ENCODE results near the gene BCL2L11. TPM values are rescaled to one million over a fixed set of nuclear protein-coding genes. Genes with fewer than 3 reads are reported as not detected.

Gene BCL2L11
- total and polyA plus RNA-seq, 10 of the 15 experiments (the other 5 are each of a cell fraction or from before 2014, with no cell fraction given), result 0.29 to 10.1 (median 1.1) TPM

GRCh38 chr2:111169924-111170323 is 49.2 kb downstream of the BCL2L11 start:
- peaks cover 0 to 3% of the 10 kb centered on the region in 2 experiments; a peak in 1 of 4 replicates for H3K27me3 ChIP-seq (replicated peaks in 1 of 2; ENCODE audit: control insufficient read depth in 2 of 2, insufficient read depth in 2 of 2, low read length in 1 of 2)
- in situ Hi-C loops (cut with MboI) (no loop called here), intact Hi-C loops (cut with micrococcal nuclease; ENCODE audit: unreplicated experiment) (no loop called here)
- FAIRE-seq (no peak), DNase-seq (ENCODE audit: low read depth, low spot score) (no peak), ATAC-seq (no peak)
- no peak overlapping the region for H3K27ac ChIP-seq (ENCODE audit: control insufficient read depth, insufficient read depth)
- H3K4me3 ChIP-seq, result no peak overlapping the region
- BruUV-seq (replicated peaks), result no TSS peak
- TF ChIP-seq, protein P1, sequence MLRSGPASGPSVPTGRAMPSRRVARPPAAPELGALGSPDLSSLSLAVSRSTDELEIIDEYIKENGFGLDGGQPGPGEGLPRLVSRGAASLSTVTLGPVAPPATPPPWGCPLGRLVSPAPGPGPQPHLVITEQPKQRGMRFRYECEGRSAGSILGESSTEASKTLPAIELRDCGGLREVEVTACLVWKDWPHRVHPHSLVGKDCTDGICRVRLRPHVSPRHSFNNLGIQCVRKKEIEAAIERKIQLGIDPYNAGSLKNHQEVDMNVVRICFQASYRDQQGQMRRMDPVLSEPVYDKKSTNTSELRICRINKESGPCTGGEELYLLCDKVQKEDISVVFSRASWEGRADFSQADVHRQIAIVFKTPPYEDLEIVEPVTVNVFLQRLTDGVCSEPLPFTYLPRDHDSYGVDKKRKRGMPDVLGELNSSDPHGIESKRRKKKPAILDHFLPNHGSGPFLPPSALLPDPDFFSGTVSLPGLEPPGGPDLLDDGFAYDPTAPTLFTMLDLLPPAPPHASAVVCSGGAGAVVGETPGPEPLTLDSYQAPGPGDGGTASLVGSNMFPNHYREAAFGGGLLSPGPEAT (IDR thresholded peaks at IDR 0.05; ENCODE audit: low read depth), result no peak
- TF ChIP-seq SMAD5 (IDR thresholded peaks at IDR 0.05; ENCODE audit: low read depth) (no peak), FOXK2 (IDR thresholded peaks at IDR 0.05) (no peak), IKZF1 (conservative IDR thresholded peaks at IDR 0.05) (no peak), CHD2 (IDR thresholded peaks at IDR 0.05; ENCODE audit: borderline replicate concordance, low read depth, low read length) (no peak), IRF4 (IDR thresholded peaks at IDR 0.05; ENCODE audit: low read depth, low read length) (no peak), NFYA (IDR thresholded peaks at IDR 0.05; ENCODE audit: borderline replicate concordance, low read depth, low read length) (no peak), PML (IDR thresholded peaks at IDR 0.05; ENCODE audit: low read length) (no peak), SIX5 (IDR thresholded peaks at IDR 0.05; ENCODE audit: low read depth, low read length, severe bottlenecking) (no peak), PAX5 (IDR thresholded peaks at IDR 0.05; ENCODE audit: borderline replicate concordance, low read depth, low read length) (no peak), CEBPB (IDR thresholded peaks at IDR 0.05; ENCODE audit: borderline replicate concordance in 1 of 2, low read depth in 2 of 2, low read length in 2 of 2) (no peak), SP1 (IDR thresholded peaks at IDR 0.05; ENCODE audit: low read depth, low read length) (no peak), WRNIP1 (IDR thresholded peaks at IDR 0.05; ENCODE audit: borderline replicate concordance, low read depth, low read length) (no peak), NFIC (IDR thresholded peaks at IDR 0.05; ENCODE audit: low read depth, low read length) (no peak)
- TF ChIP-seq, protein P2, sequence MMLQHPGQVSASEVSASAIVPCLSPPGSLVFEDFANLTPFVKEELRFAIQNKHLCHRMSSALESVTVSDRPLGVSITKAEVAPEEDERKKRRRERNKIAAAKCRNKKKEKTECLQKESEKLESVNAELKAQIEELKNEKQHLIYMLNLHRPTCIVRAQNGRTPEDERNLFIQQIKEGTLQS (IDR thresholded peaks at IDR 0.05; ENCODE audit: borderline replicate concordance, extremely low read depth, low read depth, low read length), result no peak
- ChIA-PET POLR2A (interaction anchor here (0.5 to 3.7 kb wide), 3 partner anchors 10 to 25 kb away, joined by 3 to 21 read pairs (median 20); no protein-coding TSS in a partner anchor), SMC1A (ENCODE audit: uncharacterized antibody, unreplicated experiment) (interaction anchor here (0.8 to 4.4 kb wide), 12 partner anchors 9 to 59 kb away, joined by 3 to 137 read pairs (median 18); no protein-coding TSS in a partner anchor), CTCF (interaction anchor here (1.8 to 3.7 kb wide), 4 partner anchors 12 to 56 kb away, joined by 4 to 28 read pairs (median 16); no protein-coding TSS in a partner anchor), RAD21 (ENCODE audit: unreplicated experiment) (interaction anchor here (1.2 to 4.0 kb wide), 10 partner anchors 9 to 112 kb away, joined by 4 to 107 read pairs (median 14); partner anchors contain the start of gene BCL2L11)
- no peak overlapping the region for H3K9ac ChIP-seq (ENCODE audit: control insufficient read depth, insufficient read depth, low read length)
- H4K20me1 ChIP-seq (ENCODE audit: control insufficient read depth, insufficient read depth), result no peaks in the 10 kb centered on the region
- H2AFZ ChIP-seq (ENCODE audit: control insufficient read depth, low read depth, low read length), result no peak overlapping the region
- WGBS (ENCODE audit: insufficient coverage, insufficient replicate concordance, low lambda C conversion rate, missing lambda C conversion rate), result 74% methylated on average over 3 of the region's 3 CpGs
- H3K79me2 ChIP-seq (ENCODE audit: control insufficient read depth, insufficient read depth, low read length), result no peaks in the 10 kb centered on the region
- H3K4me1 ChIP-seq (ENCODE audit: control insufficient read depth, insufficient read depth, low read length), result peaks cover 17% of the 10 kb centered on the region
- no peaks in the 10 kb centered on the region for H3K9me3 ChIP-seq (replicated peaks; ENCODE audit: control insufficient read depth, insufficient read depth, low read length)
- H3K4me2 ChIP-seq (ENCODE audit: control insufficient read depth, insufficient read depth), result no peak overlapping the region
- H3K36me3 ChIP-seq (ENCODE audit: control insufficient read depth in 2 of 2, insufficient read depth in 2 of 2, low read length in 1 of 2), result peaks cover 0 to 7% of the 10 kb centered on the region in 2 experiments; a peak in 2 of 4 replicates

All from GM12878 (cell line).